Measurements from ENCODE around the gene CMTM4. TPM values are rescaled to one million over a fixed set of nuclear protein-coding genes. Genes with fewer than 3 reads are reported as not detected.

The CMTM4 gene
- total RNA-seq, 1 donor from 2014 or later: 32.5 TPM

- no peak for DNase-seq (ENCODE audit: low spot score)
- no peak for TF ChIP-seq CTCF (IDR thresholded peaks at IDR 0.05)
- H3K27me3 Mint-ChIP-seq (ENCODE audit: low read depth): no peaks in the 10 kb centered on the region
- peaks cover 6% of the 10 kb centered on the region for H3K9me3 Mint-ChIP-seq (ENCODE audit: low read depth)
- peak overlapping the region; percentile 13 for H3K27ac Mint-ChIP-seq (ENCODE audit: unreplicated experiment)
- no peaks in the 10 kb centered on the region for H3K4me1 Mint-ChIP-seq (ENCODE audit: low read depth)
- peaks cover 12% of the 10 kb centered on the region for H3K36me3 Mint-ChIP-seq (ENCODE audit: low read depth)
- no peak overlapping the region for H3K4me3 Mint-ChIP-seq (ENCODE audit: unreplicated experiment)
Observed at GRCh38 chr16:66714654-66715307, 18.2 kb upstream of the CMTM4 start.

- Mint-ChIP-seq H3K9me3 (ENCODE audit: low read depth) (peaks cover 6% of the 10 kb centered on the region), H3K27ac (ENCODE audit: unreplicated experiment) (no peak overlapping the region), H3K4me1 (ENCODE audit: low read depth) (no peaks in the 10 kb centered on the region), H3K4me3 (ENCODE audit: unreplicated experiment) (no peak overlapping the region), H3K36me3 (ENCODE audit: low read depth) (peaks cover 9% of the 10 kb centered on the region), H3K27me3 (ENCODE audit: low read depth) (no peaks in the 10 kb centered on the region)
- DNase-seq (ENCODE audit: low spot score): no peak
- TF ChIP-seq CTCF (IDR thresholded peaks at IDR 0.05): no peak
Observed at GRCh38 chr16:66714062-66714461, 17.5 kb upstream of the CMTM4 start.

GRCh38 chr16:66713076-66713475, 16.5 kb upstream of the CMTM4 start:
- Mint-ChIP-seq H3K27ac (ENCODE audit: unreplicated experiment) (peak overlapping the region; percentile 5), H3K4me1 (ENCODE audit: low read depth) (no peaks in the 10 kb centered on the region), H3K27me3 (ENCODE audit: low read depth) (no peaks in the 10 kb centered on the region), H3K9me3 (ENCODE audit: low read depth) (peaks cover 6% of the 10 kb centered on the region), H3K36me3 (ENCODE audit: low read depth) (peaks cover 8% of the 10 kb centered on the region), H3K4me3 (ENCODE audit: unreplicated experiment) (no peak overlapping the region)
- no peak for DNase-seq (ENCODE audit: low spot score)
- TF ChIP-seq CTCF (IDR thresholded peaks at IDR 0.05): no peak

GRCh38 chr16:66712512-66712911, 16.0 kb upstream of the CMTM4 start:
- Mint-ChIP-seq H3K4me3 (ENCODE audit: unreplicated experiment) (no peak overlapping the region), H3K9me3 (ENCODE audit: low read depth) (peaks cover 6% of the 10 kb centered on the region), H3K4me1 (ENCODE audit: low read depth) (peaks cover 1% of the 10 kb centered on the region), H3K27ac (ENCODE audit: unreplicated experiment) (no peak overlapping the region), H3K27me3 (ENCODE audit: low read depth) (no peaks in the 10 kb centered on the region), H3K36me3 (ENCODE audit: low read depth) (peaks cover 4% of the 10 kb centered on the region)
- no peak for DNase-seq (ENCODE audit: low spot score)
- no peak for TF ChIP-seq CTCF (IDR thresholded peaks at IDR 0.05)

- no peaks in the 10 kb centered on the region for H3K27me3 Mint-ChIP-seq (ENCODE audit: low read depth)
- H3K27ac Mint-ChIP-seq (ENCODE audit: unreplicated experiment): no peak overlapping the region
- peaks cover 6% of the 10 kb centered on the region for H3K9me3 Mint-ChIP-seq (ENCODE audit: low read depth)
- H3K4me3 Mint-ChIP-seq (ENCODE audit: unreplicated experiment): no peak overlapping the region
- H3K4me1 Mint-ChIP-seq (ENCODE audit: low read depth): peaks cover 7% of the 10 kb centered on the region
- TF ChIP-seq CTCF (IDR thresholded peaks at IDR 0.05): no peak
- no peak for DNase-seq (ENCODE audit: low spot score)
- peaks cover 4% of the 10 kb centered on the region for H3K36me3 Mint-ChIP-seq (ENCODE audit: low read depth)
Observed at GRCh38 chr16:66711581-66711980, 15.0 kb upstream of the CMTM4 start.

All from chondrocyte (in vitro differentiated cells).